ENCODE data around the gene PHACTR2.

DNA sequence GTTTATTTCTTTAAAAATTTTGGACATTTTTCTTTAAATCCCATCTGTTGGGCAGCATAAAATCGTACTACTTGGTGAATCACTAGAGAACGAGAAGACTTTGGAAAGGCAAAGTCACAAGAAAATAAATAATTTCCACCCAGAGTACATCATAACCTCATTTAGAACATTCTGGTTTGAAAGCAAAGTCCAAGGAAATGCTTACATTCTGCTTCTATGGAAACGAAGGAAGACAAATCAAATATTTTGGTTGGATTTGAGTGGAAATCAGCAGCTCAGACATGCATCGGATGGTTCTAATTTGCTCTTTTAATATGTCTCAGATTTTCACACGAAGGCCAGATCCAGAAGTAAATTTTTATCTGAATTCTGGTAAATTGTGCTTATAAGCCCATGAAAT, 104.7 kb downstream of the PHACTR2 start:
- TF ChIP-seq, protein P1, sequence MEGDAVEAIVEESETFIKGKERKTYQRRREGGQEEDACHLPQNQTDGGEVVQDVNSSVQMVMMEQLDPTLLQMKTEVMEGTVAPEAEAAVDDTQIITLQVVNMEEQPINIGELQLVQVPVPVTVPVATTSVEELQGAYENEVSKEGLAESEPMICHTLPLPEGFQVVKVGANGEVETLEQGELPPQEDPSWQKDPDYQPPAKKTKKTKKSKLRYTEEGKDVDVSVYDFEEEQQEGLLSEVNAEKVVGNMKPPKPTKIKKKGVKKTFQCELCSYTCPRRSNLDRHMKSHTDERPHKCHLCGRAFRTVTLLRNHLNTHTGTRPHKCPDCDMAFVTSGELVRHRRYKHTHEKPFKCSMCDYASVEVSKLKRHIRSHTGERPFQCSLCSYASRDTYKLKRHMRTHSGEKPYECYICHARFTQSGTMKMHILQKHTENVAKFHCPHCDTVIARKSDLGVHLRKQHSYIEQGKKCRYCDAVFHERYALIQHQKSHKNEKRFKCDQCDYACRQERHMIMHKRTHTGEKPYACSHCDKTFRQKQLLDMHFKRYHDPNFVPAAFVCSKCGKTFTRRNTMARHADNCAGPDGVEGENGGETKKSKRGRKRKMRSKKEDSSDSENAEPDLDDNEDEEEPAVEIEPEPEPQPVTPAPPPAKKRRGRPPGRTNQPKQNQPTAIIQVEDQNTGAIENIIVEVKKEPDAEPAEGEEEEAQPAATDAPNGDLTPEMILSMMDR (IDR thresholded peaks at IDR 0.05; ENCODE audit: insufficient read depth, low read depth, low read length), result no peak
- TF ChIP-seq EZH2 (IDR thresholded peaks at IDR 0.05; ENCODE audit: insufficient read depth, low read length), result no peak

Data from astrocyte (in vitro differentiated cells and primary cell).